Measurements from ENCODE around the gene ZC3H7B.
A peak's percentile ranks its signal among the peaks of the same experiment; 100 is the strongest.
"Not testable (repeated sequence)": the region's sequence is repeated elsewhere in the genome, so short reads cannot be mapped to it uniquely, and the experiment has no call there.

The ZC3H7B gene

DNA sequence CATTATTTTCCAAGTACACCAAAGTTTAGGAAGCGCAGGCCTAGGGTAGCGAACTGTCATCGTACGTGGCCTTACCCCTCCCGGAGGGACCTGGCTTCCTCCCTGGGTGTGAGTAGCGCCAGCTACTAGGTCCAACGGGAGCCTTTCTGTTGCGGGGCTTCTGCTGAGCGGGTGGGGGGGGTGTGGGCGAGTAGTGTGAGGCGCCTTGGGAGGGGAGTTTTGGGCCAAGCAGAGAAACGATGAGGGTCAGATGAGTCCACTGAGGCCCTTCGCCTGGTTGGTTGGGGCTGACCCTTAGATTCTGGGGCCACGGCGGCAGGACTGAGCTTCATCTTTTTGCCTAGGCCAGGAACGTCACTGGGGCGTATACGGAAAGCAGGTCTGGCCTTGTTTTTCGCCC, 81.3 kb downstream of the ZC3H7B start:
- no peak for DNase-seq (ENCODE audit: low read depth)

DNA sequence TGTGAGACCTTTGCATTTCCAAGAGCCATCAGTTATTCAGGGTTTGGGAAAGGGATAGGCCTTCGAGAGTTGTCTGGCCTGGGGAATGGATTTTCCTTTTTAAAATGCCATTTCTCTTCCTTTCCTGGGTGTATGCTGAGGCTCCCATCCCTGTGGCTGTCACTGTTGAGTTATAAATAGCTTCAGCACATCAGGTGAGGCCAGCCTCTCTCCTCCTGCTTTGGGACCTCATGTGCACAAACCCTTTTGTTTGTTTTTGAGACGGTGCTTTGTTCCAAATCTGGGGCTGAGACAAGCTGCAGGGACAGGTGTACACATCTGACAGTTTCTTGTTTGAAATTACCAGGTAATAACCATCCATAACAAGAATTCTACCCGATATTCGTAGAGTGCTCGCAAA, 81.8 kb downstream of the ZC3H7B start:
- no peak for DNase-seq (ENCODE audit: low read depth)

GRCh38 chr22:41384128-41384527, 82.8 kb downstream of the ZC3H7B start:
- no peak for DNase-seq (ENCODE audit: low read depth)

DNA sequence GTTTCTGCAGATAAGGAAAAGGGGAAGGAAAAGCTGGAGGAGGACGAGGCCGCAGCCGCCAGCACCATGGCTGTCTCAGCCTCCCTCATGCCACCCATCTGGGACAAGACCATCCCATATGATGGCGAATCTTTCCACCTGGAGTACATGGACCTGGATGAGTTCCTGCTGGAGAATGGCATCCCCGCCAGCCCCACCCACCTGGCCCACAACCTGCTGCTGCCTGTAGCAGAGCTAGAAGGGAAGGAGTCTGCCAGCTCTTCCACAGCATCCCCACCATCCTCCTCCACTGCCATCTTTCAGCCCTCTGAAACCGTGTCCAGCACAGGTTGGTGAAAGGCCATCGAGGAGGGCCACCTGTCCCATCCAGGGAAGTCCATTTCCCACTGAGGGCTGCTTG, 86.0 kb downstream of the ZC3H7B start:
- no peak for DNase-seq (ENCODE audit: low read depth)

GRCh38 chr22:41394012-41394356, 92.7 kb downstream of the ZC3H7B start:
- no peak for DNase-seq (ENCODE audit: low read depth)

DNA sequence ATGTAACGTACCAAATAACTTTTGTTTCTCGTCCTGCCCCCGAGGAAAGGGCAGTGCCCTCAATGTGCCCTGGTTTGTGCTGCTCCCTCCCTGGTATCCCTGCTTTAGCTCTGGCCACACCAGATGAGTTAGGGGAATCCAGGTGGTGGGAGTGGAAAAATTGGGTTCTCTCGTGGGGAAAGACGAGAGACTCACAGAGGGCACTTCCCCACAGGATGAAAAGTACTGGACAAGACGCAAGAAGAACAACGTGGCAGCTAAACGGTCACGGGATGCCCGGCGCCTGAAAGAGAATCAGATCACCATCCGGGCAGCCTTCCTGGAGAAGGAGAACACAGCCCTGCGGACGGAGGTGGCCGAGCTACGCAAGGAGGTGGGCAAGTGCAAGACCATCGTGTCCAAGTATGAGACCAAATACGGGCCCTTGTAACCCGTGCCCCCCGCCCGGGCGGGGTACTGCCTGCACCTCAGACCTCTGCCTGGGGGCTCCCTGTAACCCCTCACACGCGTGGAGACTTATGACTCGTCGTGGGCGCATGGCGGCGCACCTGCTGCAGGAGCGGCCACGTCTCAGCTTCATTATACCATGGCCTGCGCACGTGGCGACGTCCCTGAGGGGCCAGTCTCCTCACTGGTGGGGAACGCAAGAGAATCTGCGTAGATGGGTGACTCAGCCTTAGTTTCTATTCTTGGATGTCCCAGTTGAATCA, 94.4 kb downstream of the ZC3H7B start:
- no peak for DNase-seq (ENCODE audit: low read depth)

DNA sequence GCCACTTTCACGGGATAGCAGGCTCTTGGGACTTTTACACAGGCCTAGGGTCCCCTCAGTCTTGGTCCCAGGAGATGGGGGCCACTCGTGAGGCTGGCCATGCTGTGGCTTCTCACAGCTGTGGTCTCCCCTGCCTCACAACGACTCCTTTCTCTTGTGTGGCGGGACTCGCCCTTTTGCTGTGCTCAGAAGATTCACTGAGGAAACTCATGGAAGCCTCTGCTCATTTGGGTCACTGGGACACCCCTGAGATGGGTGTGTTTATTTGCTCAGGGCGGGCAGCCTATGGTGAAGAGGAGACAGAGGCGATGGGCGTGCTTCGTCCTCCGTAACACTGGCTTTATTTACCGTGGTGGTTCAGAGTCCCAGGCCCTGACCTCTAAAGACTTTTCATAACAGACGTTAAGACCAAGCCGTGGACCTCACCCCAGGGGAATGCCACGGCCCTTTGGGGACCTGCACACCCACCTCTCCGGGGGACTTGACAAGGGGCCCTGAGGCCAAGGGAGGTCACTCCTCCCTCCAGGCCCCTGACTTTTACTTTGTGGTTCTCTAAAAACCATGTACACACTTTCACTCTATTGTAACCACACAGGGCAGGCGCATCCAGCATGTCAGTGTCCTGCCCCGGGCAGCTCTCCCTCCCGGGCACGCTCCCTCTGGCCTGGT, 96.0 kb downstream of the ZC3H7B start:
- DNase-seq (ENCODE audit: low read depth) = no peak

- no peak for DNase-seq (ENCODE audit: low read depth)
These were observed 97.6 kb downstream of the ZC3H7B start for GRCh38 chr22:41398921-41399320.

DNA sequence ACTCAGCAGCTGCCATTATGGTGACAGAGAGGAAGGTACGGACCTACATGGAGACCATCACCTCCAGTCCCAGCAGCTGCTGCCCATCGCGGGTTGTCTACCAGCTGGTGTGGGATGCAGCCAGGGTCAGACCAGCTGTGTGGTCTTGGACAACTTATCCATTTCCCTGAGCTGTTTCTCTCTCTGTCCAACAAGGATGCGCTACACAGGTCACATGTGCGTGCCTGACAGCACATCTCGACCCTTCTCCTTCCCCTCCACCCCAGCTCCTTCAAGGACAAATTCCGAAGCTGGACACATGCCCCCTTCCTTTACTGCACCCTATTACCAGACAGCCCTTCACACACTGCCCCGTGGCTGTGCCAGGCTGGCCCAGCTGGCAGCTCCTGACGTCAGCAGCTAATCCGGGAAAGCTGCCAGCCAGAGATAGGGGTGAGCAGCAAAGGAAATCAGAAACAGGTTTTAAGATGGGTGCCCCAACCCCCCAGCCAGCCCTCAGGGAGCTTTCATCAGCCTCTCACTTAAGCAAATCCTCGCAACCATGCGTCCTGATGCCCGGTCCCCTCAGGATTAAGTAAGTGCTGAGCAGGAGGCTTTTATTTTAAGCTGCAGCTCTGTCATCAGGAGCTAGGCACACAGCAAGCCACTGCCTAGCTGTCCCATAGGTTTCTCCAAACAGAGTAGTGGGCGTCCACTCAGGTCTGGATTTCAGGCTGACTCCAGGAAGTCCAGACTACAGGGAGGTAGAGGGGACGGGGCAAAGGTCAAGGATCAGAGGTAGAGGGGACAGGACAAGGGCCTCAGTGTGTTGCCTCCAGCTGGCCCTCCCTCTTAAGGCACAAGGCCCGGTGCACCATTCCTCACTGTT, 100.7 kb downstream of the ZC3H7B start:
- DNase-seq (ENCODE audit: low read depth) = no peak

DNA sequence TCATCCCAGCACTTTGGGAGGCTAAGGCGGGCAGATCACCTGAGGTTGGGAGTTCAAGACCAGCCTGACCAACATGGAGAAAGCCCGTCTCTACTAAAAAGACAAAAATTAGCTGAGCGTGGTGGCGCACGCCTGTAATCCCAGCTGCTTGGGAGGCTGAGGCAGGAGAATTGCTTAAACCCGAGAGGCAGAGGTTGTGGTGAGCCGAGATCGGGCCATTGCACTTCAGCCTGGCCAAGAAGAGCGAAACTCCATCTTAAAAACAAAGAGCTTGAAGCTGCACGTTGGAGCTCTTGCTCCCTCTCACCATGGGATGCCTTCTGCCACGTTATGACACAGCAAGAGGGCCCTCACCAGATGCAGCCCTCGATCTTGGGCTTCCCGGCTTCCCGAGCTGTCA, 101.5 kb downstream of the ZC3H7B start:
- DNase-seq (ENCODE audit: low read depth) = not testable (repeated sequence)

GRCh38 chr22:41403532-41404318, 102.4 kb downstream of the ZC3H7B start:
- DNase-seq (ENCODE audit: low read depth) = peak; percentile 77

- DNase-seq (ENCODE audit: low read depth) = no peak
These were observed 104.3 kb downstream of the ZC3H7B start for GRCh38 chr22:41405588-41405987.

- DNase-seq (ENCODE audit: low read depth) = no peak
These were observed 105.1 kb downstream of the ZC3H7B start for GRCh38 chr22:41406410-41406809.

DNA sequence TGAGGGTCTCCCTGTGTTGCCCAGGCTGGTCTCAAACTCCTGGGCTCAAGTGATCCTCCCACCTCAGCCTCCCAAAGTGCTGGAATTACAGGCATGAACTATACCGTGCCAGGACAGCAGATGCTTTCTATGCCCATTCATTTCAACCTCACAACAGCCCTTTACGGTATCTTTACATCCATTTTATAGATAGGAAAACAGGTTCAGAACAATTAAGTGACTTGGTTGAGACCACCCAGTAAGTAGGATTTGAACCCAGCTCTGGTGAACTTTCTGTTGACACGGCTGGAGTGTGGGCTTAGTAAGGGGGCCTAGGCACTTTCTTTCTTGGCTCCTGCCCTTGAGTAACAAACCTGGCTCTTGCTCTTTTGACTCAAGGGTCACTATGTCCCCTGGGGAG, 106.1 kb downstream of the ZC3H7B start:
- DNase-seq (ENCODE audit: low read depth) = no peak

- DNase-seq (ENCODE audit: low read depth) = no peak
These were observed 107.3 kb downstream of the ZC3H7B start for GRCh38 chr22:41408665-41409064.

All from activated gamma-delta T cell treated with anti-CD3 and anti-CD28 coated beads, Interleukin-2, amount 50 U/mL, for 16 hours (primary cell).